Sciatic nerve (tissue), 2 donors: ENCODE results near the gene METTL2A. TPM values are rescaled to one million over a fixed set of nuclear protein-coding genes. Genes with fewer than 3 reads are reported as not detected.
A peak's percentile ranks its signal among the peaks of the same experiment; 100 is the strongest.
"Not testable (repeated sequence)": the region's sequence is repeated elsewhere in the genome, so short reads cannot be mapped to it uniquely, and the experiment has no call there.

ENCODE experiments used
- ATAC-seq: fragments of 200-7000 bp; cut with Tn5 transposase; one replicate; pipeline ENCODE4 v1.9.1; 2020; ENCODE audit warnings: mild to moderate bottlenecking, moderate library complexity
- DNase-seq: peaks from one replicate; pipeline ENCODE4 v3.0.0-alpha.2; 2020; ENCODE audit warnings: low spot score
- intact Hi-C: fragments of 100-400 bp; cut with DNase I; formaldehyde crosslinking; loops from one replicate; pipeline ENCODE4 v1.14.2; 2022
- total RNA-seq: library from RNA; stranded (reverse); fragmentation: NEBNext Ultra II Directional; extraction: Animal tissue kit (Norgen Biotek cat#: 25700); gene quantifications from one replicate; pipeline ENCODE4 v1.2.1, GENCODE V29; 2021
- donor health status: DM: no; HTN: no; CAD: no.
- donor health status: DM: no; HTN: no; CAD: no.

METTL2A gene
- total RNA-seq, result 20.4 TPM

DNA sequence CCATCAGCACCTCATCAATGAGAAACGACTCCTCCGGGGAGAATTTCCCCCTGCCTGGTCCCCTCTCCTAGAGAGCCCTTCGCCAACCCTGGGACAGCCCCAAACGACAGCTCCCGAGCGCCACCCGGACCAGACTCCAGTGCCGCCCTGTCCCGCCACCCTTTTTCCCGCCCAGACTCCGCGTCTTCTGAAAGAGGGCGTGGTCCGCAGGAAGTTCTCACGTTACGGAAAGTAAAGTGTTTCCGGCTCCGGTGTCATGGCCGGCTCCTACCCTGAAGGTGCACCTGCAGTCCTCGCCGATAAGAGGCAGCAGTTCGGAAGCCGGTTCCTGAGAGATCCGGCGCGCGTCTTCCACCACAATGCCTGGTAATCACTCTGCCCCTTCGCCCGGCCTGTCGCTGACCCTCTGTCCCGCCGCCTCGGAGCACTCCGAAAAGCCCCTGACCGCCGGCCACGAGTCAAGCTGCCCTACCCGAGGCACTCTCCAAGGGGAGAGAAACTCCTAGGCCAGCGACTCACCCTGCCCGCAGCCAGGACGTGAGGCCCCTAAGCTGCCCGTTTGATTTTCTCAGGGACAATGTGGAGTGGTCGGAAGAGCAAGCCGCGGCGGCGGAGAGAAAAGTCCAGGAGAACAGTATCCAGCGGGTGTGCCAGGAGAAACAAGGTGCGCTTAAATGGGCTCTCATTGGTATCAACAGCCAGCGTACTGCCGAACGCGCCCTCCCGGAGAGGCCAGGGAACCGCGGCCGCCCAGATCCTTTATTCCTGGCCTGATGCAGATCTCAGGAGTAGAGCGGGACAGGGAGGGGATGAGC lies at the start of gene METTL2A:
METTL2A (plus strand) TSS at position 251 of the 815 bp plus-strand sequence; CDS start at position 257, 6 bp downstream.
- DNase-seq (peak; percentile 87), ATAC-seq (peak; percentile 97)
- intact Hi-C loops, result not testable (repeated sequence)

DNA sequence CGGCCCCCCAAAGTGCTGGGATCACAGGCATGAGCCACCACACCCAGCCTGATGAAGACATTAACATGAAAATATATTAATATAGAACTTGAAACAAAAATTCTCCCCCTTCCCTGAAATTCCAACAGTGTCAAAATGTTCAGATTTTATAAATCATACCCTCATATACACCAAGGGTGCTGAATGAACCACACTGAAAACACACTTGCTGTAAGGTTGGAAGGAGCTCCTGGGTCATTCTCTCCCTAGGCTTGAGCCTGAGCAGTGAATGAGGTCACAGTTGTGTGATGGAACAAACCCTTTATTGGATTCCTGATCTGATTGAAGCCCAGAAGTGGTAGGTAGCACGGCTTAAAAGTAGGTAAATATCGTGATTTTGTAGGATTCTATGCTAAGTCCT lies 43.4 kb upstream of the METTL2A start, which contains the start of gene EFCAB3:
EFCAB3 (plus strand) TSS at position 301 of the 400 bp plus-strand sequence. CDS start 2,427 bp downstream, outside the sequence.
- DNase-seq (no peak), ATAC-seq (no peak)
- intact Hi-C loops, result no loop called here

DNA sequence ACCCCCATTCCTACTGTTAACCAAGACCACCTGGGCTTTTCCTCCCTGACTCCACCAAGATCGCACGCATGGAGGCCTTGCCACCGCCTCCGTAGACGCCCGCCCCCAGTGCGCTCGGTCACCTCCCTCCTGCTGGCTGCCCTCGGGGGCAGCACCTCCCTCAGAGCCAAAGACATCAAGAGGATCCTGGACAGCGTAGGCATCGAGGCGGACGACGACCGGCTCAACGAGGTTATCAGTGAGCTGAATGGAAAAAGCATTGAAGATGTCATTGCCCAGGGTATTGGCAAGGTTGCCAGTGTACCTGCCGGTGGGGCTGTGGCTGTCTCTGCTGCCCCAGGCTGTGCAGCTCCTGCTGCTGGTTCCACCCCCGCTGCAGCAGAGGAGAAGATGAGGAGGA lies 42.1 kb upstream of the METTL2A start:
- ATAC-seq (no peak), DNase-seq (no peak)
- intact Hi-C loops, result no loop called here

GRCh38 chr17:62388856-62389255 lies 34.8 kb upstream of the METTL2A start:
- intact Hi-C loops, result no loop called here
- ATAC-seq (no peak), DNase-seq (no peak)

DNA sequence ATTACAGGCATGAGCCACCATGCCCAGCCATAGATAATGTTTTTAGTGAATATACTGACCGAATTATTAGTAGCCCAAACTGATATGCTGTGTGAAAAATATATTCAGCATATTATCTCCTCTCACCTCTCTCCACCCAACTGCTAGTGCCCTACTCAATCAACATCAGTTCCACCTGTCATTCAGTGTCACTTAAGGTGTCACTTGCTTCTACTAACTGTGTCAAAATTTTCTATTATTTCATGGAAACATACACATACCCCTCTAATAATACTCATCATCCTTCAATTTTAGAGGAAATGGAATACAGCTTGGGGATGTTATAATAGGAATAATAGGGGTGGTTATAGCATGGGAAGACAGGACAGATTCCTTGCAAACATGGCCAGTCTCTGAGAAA lies 30.8 kb upstream of the METTL2A start:
- ATAC-seq, result no peak
- intact Hi-C loops, result no loop called here
- no peak for DNase-seq

- ATAC-seq (no peak), DNase-seq (no peak)
- intact Hi-C loops, result no loop called here
Measured at GRCh38 chr17:62398891-62399290, 24.8 kb upstream of the METTL2A start.

- intact Hi-C loops, result no loop called here
- DNase-seq, result no peak
- no peak for ATAC-seq
Measured at GRCh38 chr17:62405451-62405850, 18.2 kb upstream of the METTL2A start.

DNA sequence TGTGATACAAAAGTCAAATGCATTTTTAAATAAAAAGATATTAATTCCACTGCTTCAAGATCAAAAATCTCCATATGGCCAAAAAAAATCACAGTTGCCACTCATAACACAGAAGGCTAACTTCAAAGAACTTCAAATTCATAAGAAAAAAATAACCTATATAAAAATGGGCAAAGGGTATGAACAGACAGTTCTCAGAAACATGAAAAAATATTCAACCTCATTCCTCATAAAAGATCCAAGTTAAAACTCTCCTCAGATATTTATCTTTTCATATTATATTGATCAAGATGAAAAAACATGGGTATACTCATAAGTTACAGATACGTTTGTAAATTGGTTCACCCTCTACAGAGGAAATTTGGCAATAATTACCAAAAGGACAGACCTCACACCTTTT lies 10.6 kb upstream of the METTL2A start:
- ATAC-seq, DNase-seq, intact Hi-C loops: not testable (repeated sequence)

DNA sequence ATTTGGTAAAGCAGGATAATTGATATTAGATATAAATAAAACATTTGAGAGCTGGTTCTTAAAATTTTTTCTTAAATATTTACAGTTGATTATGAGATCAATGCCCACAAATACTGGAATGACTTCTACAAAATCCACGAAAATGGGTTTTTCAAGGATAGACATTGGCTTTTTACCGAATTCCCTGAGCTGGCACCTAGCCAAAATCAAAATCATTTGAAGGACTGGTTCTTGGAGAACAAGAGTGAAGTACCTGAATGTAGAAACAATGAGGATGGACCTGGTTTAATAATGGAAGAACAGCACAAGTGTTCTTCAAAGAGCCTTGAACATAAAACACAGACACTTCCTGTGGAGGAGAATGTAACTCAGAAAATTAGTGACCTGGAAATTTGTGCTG lies 2.5 kb downstream of the METTL2A start:
- intact Hi-C loops, DNase-seq, ATAC-seq: not testable (repeated sequence)

GRCh38 chr17:62435251-62435650 lies 11.6 kb downstream of the METTL2A start:
- DNase-seq, ATAC-seq, intact Hi-C loops: not testable (repeated sequence)

DNA sequence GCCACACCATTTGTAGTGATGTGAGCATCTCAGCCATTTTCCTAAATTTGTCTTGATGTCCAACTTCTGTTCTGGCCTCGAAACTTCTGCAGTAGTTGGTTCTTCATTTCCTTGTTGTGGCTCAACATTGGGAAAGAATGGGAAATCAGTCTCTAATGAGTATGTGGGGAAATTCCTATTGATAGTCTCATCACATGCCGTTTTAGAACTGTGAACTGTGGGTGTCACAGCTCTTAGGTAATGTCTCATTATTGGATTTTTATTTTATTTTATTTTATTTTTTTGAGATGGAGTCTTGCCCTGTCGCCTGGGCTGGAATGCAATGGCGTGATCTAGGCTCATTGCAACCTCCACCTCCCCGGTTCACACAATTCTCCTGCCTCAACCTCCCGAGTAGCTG lies 17.5 kb downstream of the METTL2A start:
- ATAC-seq, intact Hi-C loops, DNase-seq: not testable (repeated sequence)

DNA sequence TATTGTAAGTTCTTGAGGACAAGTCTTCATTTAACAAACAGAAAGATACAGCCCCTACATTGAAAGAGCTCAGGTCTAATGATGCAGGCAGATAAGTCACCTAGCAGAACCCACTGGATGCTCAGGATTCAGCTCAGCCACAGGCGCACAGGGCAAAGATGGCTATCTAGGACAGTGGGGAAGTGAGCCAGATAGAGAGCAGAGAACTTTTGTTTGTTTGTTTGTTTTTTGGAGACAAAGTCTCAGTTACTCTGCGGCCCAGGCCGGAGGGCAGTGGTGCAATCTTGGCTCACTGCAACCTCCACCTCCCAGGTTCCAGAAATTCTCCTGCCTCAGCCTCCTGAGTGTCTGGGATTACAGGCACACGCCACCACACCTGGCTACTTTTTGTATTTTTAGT lies 20.4 kb downstream of the METTL2A start:
- intact Hi-C loops, result no loop called here
- ATAC-seq (no peak), DNase-seq (no peak)

- intact Hi-C loops, DNase-seq, ATAC-seq: not testable (repeated sequence)
Measured at GRCh38 chr17:62445791-62446190, 22.1 kb downstream of the METTL2A start.

DNA sequence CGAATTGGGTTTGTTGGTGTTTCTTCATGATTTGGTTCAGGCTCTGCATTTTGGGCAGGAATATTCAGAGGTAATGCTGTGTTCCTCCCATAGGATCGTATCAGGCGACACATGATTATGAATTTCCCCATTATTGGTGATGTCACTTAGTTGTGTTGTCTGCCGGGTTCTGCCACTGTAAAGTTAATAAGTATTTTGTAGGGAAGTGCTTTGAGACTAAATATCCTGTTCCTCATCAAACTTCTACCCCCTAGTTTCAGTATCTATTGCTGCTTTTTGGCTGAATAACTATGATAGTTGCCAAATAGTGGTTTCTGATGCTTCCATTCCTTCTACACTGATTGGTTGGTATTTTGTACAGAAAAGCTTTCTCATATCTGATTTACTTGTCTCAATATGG lies 28.5 kb downstream of the METTL2A start:
- DNase-seq, intact Hi-C loops, ATAC-seq: not testable (repeated sequence)

GRCh38 chr17:62453041-62453440 lies 29.3 kb downstream of the METTL2A start:
- intact Hi-C loops, ATAC-seq, DNase-seq: not testable (repeated sequence)

- intact Hi-C loops, ATAC-seq, DNase-seq: not testable (repeated sequence)
Measured at GRCh38 chr17:62453656-62454055, 30.0 kb downstream of the METTL2A start.

- DNase-seq, intact Hi-C loops, ATAC-seq: not testable (repeated sequence)
Measured at GRCh38 chr17:62454111-62454510, 30.4 kb downstream of the METTL2A start.

- DNase-seq (no peak), ATAC-seq (no peak)
- intact Hi-C loops, result no loop called here
Measured at GRCh38 chr17:62456016-62456415, 32.3 kb downstream of the METTL2A start.

GRCh38 chr17:62458483-62458882 lies 34.8 kb downstream of the METTL2A start:
- ATAC-seq, intact Hi-C loops, DNase-seq: not testable (repeated sequence)

GRCh38 chr17:62464422-62464821 lies 40.7 kb downstream of the METTL2A start:
- ATAC-seq, intact Hi-C loops, DNase-seq: not testable (repeated sequence)
